Keratinocyte (primary cell): ENCODE results near the gene PKNOX2. TPM values are rescaled to one million over a fixed set of nuclear protein-coding genes. Genes with fewer than 3 reads are reported as not detected.

Experiments
- DNase-seq: peaks from one replicate; pipeline ENCODE4 v3.0.0-alpha.2; 2011; ENCODE audit warnings: low read depth, missing footprints, low spot score
- FAIRE-seq: peaks from 2 replicates; lab custom pipeline; 2011; peaks lifted over from hg19 to GRCh38; lab: Jason Lieb, UNC
- H2AFZ ChIP-seq: 2 replicates; pipeline ENCODE4 v1.6.0; 2012; ENCODE audit warnings: low read length, control low read depth, inconsistent platforms; ENCODE audit not compliant: control insufficient read depth
- H3K27ac ChIP-seq: 2 replicates; pipeline ENCODE4 v1.5.1; 2011; ENCODE audit warnings: low read length; ENCODE audit not compliant: control insufficient read depth, insufficient read depth
- H3K27me3 ChIP-seq: 3 replicates; pipeline ENCODE4 v1.6.0; 2011; ENCODE audit warnings: low read length; ENCODE audit not compliant: control insufficient read depth, insufficient read depth; ENCODE audit errors: extremely low read depth
- H3K36me3 ChIP-seq, 2 experiments: 2 replicates in 1 of 2; 3 replicates in 1 of 2; pipeline ENCODE4 v1.5.1; 2011; ENCODE audit warnings: low read length in 2 of 2, mild to moderate bottlenecking in 1 of 2; ENCODE audit not compliant: control insufficient read depth in 2 of 2, insufficient read depth in 2 of 2; ENCODE audit errors: extremely low read depth in 1 of 2
- H3K4me1 ChIP-seq: 3 replicates; pipeline ENCODE4 v1.5.1; 2011; ENCODE audit warnings: low read length; ENCODE audit not compliant: control insufficient read depth, insufficient read depth; ENCODE audit errors: extremely low read depth
- H3K4me2 ChIP-seq: 3 replicates; pipeline ENCODE4 v1.6.0; 2011; ENCODE audit warnings: low read depth, low read length; ENCODE audit not compliant: control insufficient read depth, insufficient read depth; ENCODE audit errors: extremely low read depth
- H3K4me3 ChIP-seq, 3 experiments: fragments of 200-600 bp in 1 of 3; sonication (generic) in 1 of 3; 2 replicates in 2 of 3; 3 replicates in 1 of 3; pipeline ENCODE4 v1.5.1; 2011 to 2016; ENCODE audit warnings: low read length in 3 of 3, mild to moderate bottlenecking in 3 of 3, control low read depth in 2 of 3, inconsistent platforms in 1 of 3, low read depth in 1 of 3, mixed read lengths in 1 of 3, mixed run types in 1 of 3, moderate library complexity in 1 of 3; ENCODE audit not compliant: control insufficient read depth in 2 of 3, insufficient read depth in 2 of 3; ENCODE audit errors: extremely low read depth in 1 of 3
- H3K79me2 ChIP-seq: 2 replicates; pipeline ENCODE4 v1.6.0; 2012; ENCODE audit warnings: low read length; ENCODE audit not compliant: control insufficient read depth, insufficient read depth
- H3K9ac ChIP-seq: 3 replicates; pipeline ENCODE4 v1.6.0; 2011; ENCODE audit warnings: low read length; ENCODE audit not compliant: control insufficient read depth, insufficient read depth; ENCODE audit errors: extremely low read depth
- H3K9me1 ChIP-seq: 3 replicates; pipeline ENCODE4 v1.6.0; 2011; ENCODE audit warnings: low read length; ENCODE audit not compliant: control insufficient read depth, insufficient read depth; ENCODE audit errors: extremely low read depth
- H3K9me3 ChIP-seq: 2 replicates; pipeline ENCODE4 v1.5.1; 2012; ENCODE audit warnings: low read depth, low read length; ENCODE audit not compliant: control insufficient read depth
- H4K20me1 ChIP-seq: 3 replicates; pipeline ENCODE4 v1.6.0; 2011; ENCODE audit warnings: low read length; ENCODE audit not compliant: control insufficient read depth, insufficient read depth; ENCODE audit errors: extremely low read depth
- EZH2 ChIP-seq: IDR thresholded peaks from one replicate; pipeline ENCODE4 v1.6.1; 2012; ENCODE audit warnings: inconsistent platforms, mild to moderate bottlenecking, low read length, moderate library complexity
- dilution Hi-C: fragments of 300-500 bp; cut with MboI; formaldehyde crosslinking; loops from one replicate; pipeline ENCODE4 v1.7.0; 2020; ENCODE audit warnings: low sequenced_read_pairs; ENCODE audit not compliant: extremely low pct_ligation_motif_present
- polyA plus RNA-seq, 5 experiments: library from polyadenylated mRNA; depleted of rRNA in 3 of 5; stranded (reverse) in 3 of 5; stranded (forward) in 1 of 5; unstranded in 1 of 5; fragments of >200 nt; gene quantifications; 1 replicate in 1 of 5; 2 replicates in 3 of 5; 3 replicates in 1 of 5; pipeline versions ENCODE4 v1.2.1 to v1.2.3, GENCODE V29; 2011 to 2012; ENCODE audit warnings: missing spikeins in 2 of 5, low read depth in 1 of 5, low replicate concordance in 1 of 5
- TF ChIP-seq, protein P1 (sequence below), 3 experiments: IDR thresholded peaks in 1 of 3; conservative IDR thresholded peaks in 1 of 3; optimal IDR thresholded peaks in 1 of 3; 2 replicates in 2 of 3; 3 replicates in 1 of 3; pipeline versions ENCODE3 to v1.5.1; 2011; ENCODE audit warnings: low read length in 3 of 3, mild to moderate bottlenecking in 3 of 3, moderate library complexity in 2 of 3, control low read depth in 1 of 3, inconsistent platforms in 1 of 3; ENCODE audit not compliant: insufficient read depth in 2 of 3; ENCODE audit errors: extremely low read depth in 1 of 3

Gene PKNOX2
- polyA plus RNA-seq, 1 donor (not counting 4 experiments of a cell fraction or from before 2014, with no cell fraction given) = 0.05 TPM

DNA sequence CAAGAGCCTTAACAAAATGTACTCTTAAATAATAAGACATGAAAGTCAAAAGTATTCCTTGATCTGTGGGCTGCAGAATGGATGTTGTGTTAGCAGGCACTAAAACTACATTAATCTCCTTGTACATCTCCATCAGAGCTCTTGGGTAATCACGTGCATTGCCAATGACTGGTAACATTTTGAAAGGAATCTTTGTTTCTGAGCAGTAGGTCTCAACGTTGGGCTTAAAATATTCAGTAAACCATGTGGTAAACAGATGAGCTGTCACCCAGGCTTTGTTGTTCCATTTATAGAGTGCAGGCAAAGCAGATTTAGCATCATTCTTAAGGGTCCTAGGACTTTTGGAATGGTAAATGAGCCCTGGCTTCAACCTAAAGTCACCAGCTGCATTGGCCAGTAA is 152.9 kb downstream of the PKNOX2 start:
- TF ChIP-seq, protein P1, sequence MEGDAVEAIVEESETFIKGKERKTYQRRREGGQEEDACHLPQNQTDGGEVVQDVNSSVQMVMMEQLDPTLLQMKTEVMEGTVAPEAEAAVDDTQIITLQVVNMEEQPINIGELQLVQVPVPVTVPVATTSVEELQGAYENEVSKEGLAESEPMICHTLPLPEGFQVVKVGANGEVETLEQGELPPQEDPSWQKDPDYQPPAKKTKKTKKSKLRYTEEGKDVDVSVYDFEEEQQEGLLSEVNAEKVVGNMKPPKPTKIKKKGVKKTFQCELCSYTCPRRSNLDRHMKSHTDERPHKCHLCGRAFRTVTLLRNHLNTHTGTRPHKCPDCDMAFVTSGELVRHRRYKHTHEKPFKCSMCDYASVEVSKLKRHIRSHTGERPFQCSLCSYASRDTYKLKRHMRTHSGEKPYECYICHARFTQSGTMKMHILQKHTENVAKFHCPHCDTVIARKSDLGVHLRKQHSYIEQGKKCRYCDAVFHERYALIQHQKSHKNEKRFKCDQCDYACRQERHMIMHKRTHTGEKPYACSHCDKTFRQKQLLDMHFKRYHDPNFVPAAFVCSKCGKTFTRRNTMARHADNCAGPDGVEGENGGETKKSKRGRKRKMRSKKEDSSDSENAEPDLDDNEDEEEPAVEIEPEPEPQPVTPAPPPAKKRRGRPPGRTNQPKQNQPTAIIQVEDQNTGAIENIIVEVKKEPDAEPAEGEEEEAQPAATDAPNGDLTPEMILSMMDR (optimal IDR thresholded peaks at IDR 0.05 in 1 of 3, IDR thresholded peaks at IDR 0.05 in 1 of 3, conservative IDR thresholded peaks at IDR 0.05 in 1 of 3; ENCODE audit: extremely low read depth in 1 of 3, insufficient read depth in 2 of 3, low read length in 3 of 3) = no peak
- no peak for TF ChIP-seq EZH2
- H4K20me1 ChIP-seq = no peaks in the 10 kb centered on the region
- no peaks in the 10 kb centered on the region for H3K79me2 ChIP-seq
- H3K4me2 ChIP-seq = no peak overlapping the region
- H3K9me1 ChIP-seq = no peaks in the 10 kb centered on the region
- no peak overlapping the region for H2AFZ ChIP-seq
- DNase-seq (no peak), FAIRE-seq (no peak)
- H3K36me3 ChIP-seq = no peaks in the 10 kb centered on the region
- no peak overlapping the region for H3K9ac ChIP-seq
- H3K9me3 ChIP-seq = no peaks in the 10 kb centered on the region
- peaks cover 2% of the 10 kb centered on the region for H3K27me3 ChIP-seq
- no peak overlapping the region for H3K4me3 ChIP-seq
- dilution Hi-C loops = no loop called here
- H3K4me1 ChIP-seq = no peaks in the 10 kb centered on the region
- H3K27ac ChIP-seq = no peak overlapping the region

DNA sequence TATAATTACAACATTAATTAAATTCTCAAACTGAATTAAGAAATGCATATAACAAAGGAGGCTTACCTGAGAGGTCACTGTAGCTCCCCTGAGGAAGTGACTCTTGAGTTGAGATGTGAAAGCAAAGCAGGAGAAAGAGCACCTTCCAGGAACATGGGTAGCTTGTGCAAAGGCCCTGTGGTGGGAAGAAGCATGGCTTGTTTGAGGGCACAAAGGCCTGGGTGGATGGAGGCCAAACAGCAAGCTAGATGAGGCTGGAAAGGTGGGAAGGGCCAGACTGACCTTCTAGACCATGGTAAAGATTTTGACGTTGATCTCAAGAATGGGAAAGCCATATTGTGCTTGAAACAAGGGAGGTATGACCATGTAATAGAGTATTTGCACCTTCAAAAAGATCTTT is 155.1 kb downstream of the PKNOX2 start:
- no peak overlapping the region for H3K9ac ChIP-seq
- no peak overlapping the region for H2AFZ ChIP-seq
- no peaks in the 10 kb centered on the region for H3K27me3 ChIP-seq
- no peak overlapping the region for H3K27ac ChIP-seq
- dilution Hi-C loops = no loop called here
- TF ChIP-seq, protein P1 (optimal IDR thresholded peaks at IDR 0.05 in 1 of 3, IDR thresholded peaks at IDR 0.05 in 1 of 3, conservative IDR thresholded peaks at IDR 0.05 in 1 of 3; ENCODE audit: extremely low read depth in 1 of 3, insufficient read depth in 2 of 3, low read length in 3 of 3) = no peak
- TF ChIP-seq EZH2 = no peak
- H3K79me2 ChIP-seq = no peaks in the 10 kb centered on the region
- H3K9me1 ChIP-seq = no peaks in the 10 kb centered on the region
- H3K4me2 ChIP-seq = no peak overlapping the region
- H3K4me1 ChIP-seq = no peaks in the 10 kb centered on the region
- H3K9me3 ChIP-seq = no peaks in the 10 kb centered on the region
- FAIRE-seq (no peak), DNase-seq (no peak)
- no peaks in the 10 kb centered on the region for H4K20me1 ChIP-seq
- H3K4me3 ChIP-seq = no peak overlapping the region
- H3K36me3 ChIP-seq = no peaks in the 10 kb centered on the region
